ENCODE results near the gene FITM1. TPM values are rescaled to one million over a fixed set of nuclear protein-coding genes. Genes with fewer than 3 reads are reported as not detected.

Gene FITM1
- total RNA-seq, 1 experiment from 2014 or later, result 0.72 TPM

DNA sequence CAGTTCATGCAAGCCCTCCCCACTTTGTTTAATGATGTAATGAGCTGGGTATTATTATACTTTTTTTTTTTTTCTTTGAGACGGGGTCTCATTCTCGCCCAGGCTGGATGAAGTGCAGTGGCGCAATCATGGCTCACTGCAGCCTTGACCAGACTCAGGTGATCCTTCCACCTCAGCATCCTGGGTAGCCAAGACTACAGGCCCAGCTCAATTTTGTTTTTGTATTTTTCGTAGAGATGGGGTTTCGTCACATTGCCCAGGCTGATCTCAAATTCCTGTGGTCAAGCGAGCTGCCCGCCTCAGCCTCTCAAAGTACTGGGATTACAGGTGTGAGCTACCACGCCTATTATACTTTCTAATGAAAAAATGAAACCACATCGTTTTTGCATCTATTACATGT is 20.4 kb upstream of the FITM1 start:
- no peaks in the 10 kb centered on the region for H3K27me3 ChIP-seq (ENCODE audit: insufficient read depth, low read length)
- H3K27ac Mint-ChIP-seq, result no peak overlapping the region
- H3K9ac ChIP-seq (ENCODE audit: extremely low read depth, insufficient read length, low read length), result no peak overlapping the region
- H3K36me3 Mint-ChIP-seq (ENCODE audit: insufficient read depth in 1 of 3, low read depth in 3 of 3), result peaks cover 2 to 5% (median 2%) of the 10 kb centered on the region in 3 experiments
- H3K14ac ChIP-seq (ENCODE audit: insufficient read depth, low read length), result no peak overlapping the region
- H3K9me3 ChIP-seq (ENCODE audit: control insufficient read depth, low read depth, low read length), result no peaks in the 10 kb centered on the region
- H3K27ac ChIP-seq (ENCODE audit: insufficient read length, low read depth, low read length), result no peak overlapping the region
- H3K9me3 Mint-ChIP-seq, result peaks cover 2% of the 10 kb centered on the region in 2 experiments; a peak in 3 of 5 replicates
- no peaks in the 10 kb centered on the region for H3K79me1 ChIP-seq (ENCODE audit: insufficient read depth, low read depth, low read length, poor library complexity, severe bottlenecking)
- no peak for DNase-seq
- no peaks in the 10 kb centered on the region for H4K20me1 ChIP-seq (ENCODE audit: control insufficient read depth, insufficient read depth, insufficient read length)
- H3K4me2 ChIP-seq (ENCODE audit: insufficient read depth, insufficient read length, low read length), result no peak overlapping the region
- peaks cover 3 to 5% of the 10 kb centered on the region in 2 experiments for H3K4me1 Mint-ChIP-seq
- no peak overlapping the region for H2BK120ac ChIP-seq (ENCODE audit: low read depth, low read length, poor library complexity, severe bottlenecking)
- H4K5ac ChIP-seq (ENCODE audit: insufficient read length, low read depth, low read length), result no peak overlapping the region
- peaks cover 2% of the 10 kb centered on the region; the same call in 1 of the 2 replicates for H3K27me3 Mint-ChIP-seq (ENCODE audit: low read depth)
- no peak overlapping the region for H3K23ac ChIP-seq (ENCODE audit: insufficient read length, low read depth, low read length)
- peaks cover 9% of the 10 kb centered on the region for H3K23me2 ChIP-seq (ENCODE audit: insufficient read length, low read depth, low read length, poor library complexity, severe bottlenecking)
- H3K79me2 ChIP-seq (ENCODE audit: insufficient read depth, low read length), result no peaks in the 10 kb centered on the region
- H2BK15ac ChIP-seq (ENCODE audit: low read depth, low read length), result no peak overlapping the region
- H2BK20ac ChIP-seq (ENCODE audit: low read depth, low read length, poor library complexity, severe bottlenecking), result no peak overlapping the region
- H2BK5ac ChIP-seq (ENCODE audit: insufficient read length, low read length), result no peak overlapping the region
- H3K56ac ChIP-seq (ENCODE audit: insufficient read length, low read depth, low read length), result no peak overlapping the region
- no peak overlapping the region for H3T11ph ChIP-seq (ENCODE audit: low read length)
- H3K18ac ChIP-seq (ENCODE audit: insufficient read length, low read depth, low read length), result no peak overlapping the region
- no peak overlapping the region for H4K8ac ChIP-seq (replicated peaks; ENCODE audit: insufficient read length, low read depth, low read length)
- no peaks in the 10 kb centered on the region for H3K4me1 ChIP-seq (ENCODE audit: insufficient read depth, low read length)
- H2BK12ac ChIP-seq (ENCODE audit: insufficient read length, low read depth, low read length), result no peak overlapping the region
- no peak overlapping the region for H3K4me3 Mint-ChIP-seq
- WGBS (ENCODE audit: extremely low coverage, insufficient read length, low lambda C conversion rate), result no CpG with 5 or more reads among the region's 9 CpGs
- H2AFZ ChIP-seq (ENCODE audit: low read length), result no peak overlapping the region
- TF ChIP-seq, protein P1, sequence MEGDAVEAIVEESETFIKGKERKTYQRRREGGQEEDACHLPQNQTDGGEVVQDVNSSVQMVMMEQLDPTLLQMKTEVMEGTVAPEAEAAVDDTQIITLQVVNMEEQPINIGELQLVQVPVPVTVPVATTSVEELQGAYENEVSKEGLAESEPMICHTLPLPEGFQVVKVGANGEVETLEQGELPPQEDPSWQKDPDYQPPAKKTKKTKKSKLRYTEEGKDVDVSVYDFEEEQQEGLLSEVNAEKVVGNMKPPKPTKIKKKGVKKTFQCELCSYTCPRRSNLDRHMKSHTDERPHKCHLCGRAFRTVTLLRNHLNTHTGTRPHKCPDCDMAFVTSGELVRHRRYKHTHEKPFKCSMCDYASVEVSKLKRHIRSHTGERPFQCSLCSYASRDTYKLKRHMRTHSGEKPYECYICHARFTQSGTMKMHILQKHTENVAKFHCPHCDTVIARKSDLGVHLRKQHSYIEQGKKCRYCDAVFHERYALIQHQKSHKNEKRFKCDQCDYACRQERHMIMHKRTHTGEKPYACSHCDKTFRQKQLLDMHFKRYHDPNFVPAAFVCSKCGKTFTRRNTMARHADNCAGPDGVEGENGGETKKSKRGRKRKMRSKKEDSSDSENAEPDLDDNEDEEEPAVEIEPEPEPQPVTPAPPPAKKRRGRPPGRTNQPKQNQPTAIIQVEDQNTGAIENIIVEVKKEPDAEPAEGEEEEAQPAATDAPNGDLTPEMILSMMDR (conservative IDR thresholded peaks at IDR 0.05), result no peak
- no peak overlapping the region for H2AK5ac ChIP-seq (ENCODE audit: insufficient read length, low read length)
- H4K91ac ChIP-seq (ENCODE audit: insufficient read length, low read depth, low read length), result no peak overlapping the region
- H3K4ac ChIP-seq (ENCODE audit: low read depth, low read length), result no peak overlapping the region

Data from H9 (cell line).